Pancreas (tissue), 10 donors: ENCODE measurements around the gene SPEG. TPM values are rescaled to one million over a fixed set of nuclear protein-coding genes. Genes with fewer than 3 reads are reported as not detected.

ENCODE experiments used
- ATAC-seq, 4 donors: fragments of 200-7000 bp; cut with Tn5 transposase; one replicate each; pipeline versions ENCODE4 v1.8.0 to v1.9.1; 2020; ENCODE audit warnings: mild to moderate bottlenecking in 4 of 4, moderate library complexity in 4 of 4
- DNase-seq, 6 donors: peaks; one replicate each; pipeline ENCODE4 v3.0.0-alpha.2; 2020
- FAIRE-seq: peaks from 2 replicates; lab custom pipeline; 2012; peaks lifted over from hg19 to GRCh38; lab: Jason Lieb, UNC
- H3K27ac ChIP-seq, 4 donors: fragments of 200-600 bp; sonication (generic); 1 replicate in 3 of 4; 2 replicates in 1 of 4; pipeline versions ENCODE4 v1.5.0 to v1.8.0; 2020
- H3K27me3 ChIP-seq, 4 donors: fragments of 200-600 bp; one replicate each; pipeline ENCODE4 v1.8.0; 2021
- H3K36me3 ChIP-seq, 3 donors: fragments of 200-600 bp; sonication (generic) in 1 of 3; one replicate each; pipeline versions ENCODE4 v1.5.0 to v1.8.0; 2020 to 2021
- H3K4me1 ChIP-seq, 3 donors: fragments of 200-600 bp; one replicate each; pipeline ENCODE4 v1.8.0; 2021
- H3K4me3 ChIP-seq, 4 donors: fragments of 200-600 bp; sonication (generic) in 2 of 4; one replicate each; pipeline versions ENCODE4 v1.5.0 to v1.8.0; 2020 to 2021
- H3K9me3 ChIP-seq, 4 donors: fragments of 200-600 bp; one replicate each; pipeline ENCODE4 v1.8.0; 2021
- CTCF ChIP-seq, 4 donors: fragments of 200-600 bp; sonication (generic) in 3 of 4; IDR thresholded peaks; one replicate each; pipeline versions ENCODE4 v1.5.0 to v1.8.0; 2021; ENCODE audit warnings: antibody characterized with exemption in 4 of 4
- WGBS, 2 donors: extraction: QIAGEN DNeasy Blood & Tissue Kit; methylation state at CpG; one replicate each; pipeline ENCODE4 v1.1.7; 2013; 5-methylcytosine and 5-hydroxymethylcytosine counted together
- intact Hi-C, 3 donors: fragments of 100-400 bp; cut with DNase I; formaldehyde crosslinking; loops; one replicate each; pipeline versions ENCODE4 v1.11.1 to v1.14.2; 2022
- polyA plus RNA-seq, 2 donors: library from polyadenylated mRNA; stranded (reverse); fragments of 200-250 nt; gene quantifications; one replicate each; pipeline ENCODE4 v1.2.3, GENCODE V29; 2013
- total RNA-seq, 6 donors: library from RNA; stranded (reverse); fragmentation: NEBNext Ultra II Directional in 4 of 6; extraction: Animal tissue kit (Norgen Biotek cat#: 25700) in 4 of 6; gene quantifications; one replicate each; pipeline versions ENCODE4 v1.2.1 to v1.2.4, GENCODE V29; 2021 to 2023
- donor health status: healthy with polysubstance abuse.
- donor health status: DM: no; HTN: no; CAD: no; lungs with moderate emphysema.
- donor health status: DM: no; HTN: no; CAD: no.
- donor health status: control.
- donor health status: control.
- donor health status: Bipolar disorder and iron deficiency.
- donor health status: DM: yes; HTN: yes; CAD: no.
- donor health status: DM: no; HTN: no; CAD: no.
- donor health status: DM: no; HTN: no; CAD: no.
- donor health status: DM: yes; HTN: yes; CAD: no.

The SPEG gene
- total and polyA plus RNA-seq, 8 donors = 2.6 to 33.3 (median 4.2) TPM

GRCh38 chr2:219404291-219404910 is 30.2 kb upstream of the SPEG start:
- DNase-seq (no peak), ATAC-seq (no peak), FAIRE-seq (no peak)
- H3K9me3 ChIP-seq = no peaks in the 10 kb centered on the region
- no peak overlapping the region for H3K27ac ChIP-seq
- TF ChIP-seq CTCF (IDR thresholded peaks at IDR 0.05) = no peak
- no peaks in the 10 kb centered on the region for H3K27me3 ChIP-seq
- intact Hi-C loops = no loop called here
- H3K36me3 ChIP-seq = no peaks in the 10 kb centered on the region
- no peak overlapping the region for H3K4me3 ChIP-seq
- WGBS, 2 donors = 79 to 81% methylated on average over 10 of the region's 10 CpGs
- peaks cover 1 to 2% (median 1%) of the 10 kb centered on the region in 3 donors for H3K4me1 ChIP-seq

GRCh38 chr2:219404954-219405353 is 29.7 kb upstream of the SPEG start:
- Histone ChIP-seq H3K27ac (no peak overlapping the region), H3K4me1 (no peaks in the 10 kb centered on the region), H3K27me3 (no peaks in the 10 kb centered on the region), H3K9me3 (no peaks in the 10 kb centered on the region), H3K4me3 (no peak overlapping the region), H3K36me3 (no peaks in the 10 kb centered on the region)
- intact Hi-C loops = loop anchor here in 2 of 3 donors (5.0 kb wide), 1 partner anchor 122 kb away; no protein-coding TSS in a partner anchor
- no peak for DNase-seq
- TF ChIP-seq CTCF (IDR thresholded peaks at IDR 0.05) = no peak
- 80 to 92% methylated on average over 7 of the region's 7 CpGs for WGBS, 2 donors
- ATAC-seq = no peak
- FAIRE-seq = no peak

- Histone ChIP-seq H3K4me3 (no peak overlapping the region), H3K27ac (no peak overlapping the region)
These were observed 29.2 kb upstream of the SPEG start for GRCh38 chr2:219405451-219405850.

GRCh38 chr2:219405958-219406860 is 28.4 kb upstream of the SPEG start:
- WGBS, 2 donors = 83 to 84% methylated on average over 7 of the region's 7 CpGs
- Histone ChIP-seq H3K27ac (no peak overlapping the region), H3K4me3 (no peak overlapping the region), H3K4me1 (no peaks in the 10 kb centered on the region), H3K36me3 (no peaks in the 10 kb centered on the region), H3K27me3 (no peaks in the 10 kb centered on the region), H3K9me3 (no peaks in the 10 kb centered on the region)
- intact Hi-C loops = loop anchor here in 2 of 3 donors (5.0 kb wide), 1 partner anchor 121 kb away; no protein-coding TSS in a partner anchor
- no peak for FAIRE-seq
- no peak for TF ChIP-seq CTCF (IDR thresholded peaks at IDR 0.05)
- no peak for ATAC-seq
- no peak for DNase-seq

More at GRCh38 chr2:219405451-219405850, 29.2 kb upstream of the SPEG start:
- Histone ChIP-seq H3K27me3 (no peaks in the 10 kb centered on the region), H3K36me3 (no peaks in the 10 kb centered on the region), H3K9me3 (no peaks in the 10 kb centered on the region), H3K4me1 (no peaks in the 10 kb centered on the region)
- ATAC-seq = no peak
- no peak for DNase-seq
- intact Hi-C loops = loop anchor here in 2 of 3 donors (5.0 kb wide), 1 partner anchor 122 kb away; no protein-coding TSS in a partner anchor
- 67 to 80% methylated on average over 9 of the region's 9 CpGs for WGBS, 2 donors
- FAIRE-seq = no peak
- TF ChIP-seq CTCF (IDR thresholded peaks at IDR 0.05) = no peak
